Measurements from ENCODE around the gene GPATCH8. TPM values are rescaled to one million over a fixed set of nuclear protein-coding genes. Genes with fewer than 3 reads are reported as not detected.

GPATCH8 gene
- total RNA-seq, 4 donors from 2014 or later, result 31.3 to 63.9 (median 43.4) TPM

- Histone ChIP-seq H3K9me3 (no peaks in the 10 kb centered on the region), H3K4me3 (no peak overlapping the region), H3K36me3 (peaks cover 47% of the 10 kb centered on the region), H3K27ac (no peak overlapping the region), H3K27me3 (no peaks in the 10 kb centered on the region), H3K4me1 (peaks cover 59% of the 10 kb centered on the region)
- no peak for TF ChIP-seq CTCF (IDR thresholded peaks at IDR 0.05)
- no peak for TF ChIP-seq POLR2A (IDR thresholded peaks at IDR 0.05)
- no peak for TF ChIP-seq POLR2AphosphoS5 (IDR thresholded peaks at IDR 0.05)
- TF ChIP-seq EP300 (IDR thresholded peaks at IDR 0.05), result no peak
- WGBS, result 57% methylated on average over 4 of the region's 9 CpGs
- no peak for DNase-seq (ENCODE audit: low spot score in 2 of 2)
Observed at GRCh38 chr17:44348234-44348987, 154.8 kb downstream of the GPATCH8 start.

Other genes with a start within 250 kb of the GPATCH8 start
- gene SLC4A1, start 235.3 kb downstream of the GPATCH8 start, total RNA-seq, result under 1 TPM in 3 of 4 donors, not detected in 1; 0.08 to 0.17 (median 0.10) TPM
- gene RUNDC3A, start 194.8 kb downstream of the GPATCH8 start, total RNA-seq, result 10 to 100 TPM; 12.6 to 22.0 (median 14.7) TPM
- gene SLC25A39, start 178.6 kb downstream of the GPATCH8 start, total RNA-seq, result 100 to 1,000 TPM in 3 of 4 donors, 10 to 100 TPM in 1; 94.9 to 132 (median 111) TPM
- 100 to 1,000 TPM; 294 to 451 (median 340) TPM for gene GRN, start 158.1 kb downstream of the GPATCH8 start, total RNA-seq
- gene FAM171A2, start 139.6 kb downstream of the GPATCH8 start, total RNA-seq, result 1 to 10 TPM; 1.2 to 2.6 (median 1.5) TPM
- under 1 TPM in 2 of 4 donors, not detected in 2; 0.45 to 0.48 TPM for gene ITGA2B, start 113.8 kb downstream of the GPATCH8 start, total RNA-seq
- 1 to 10 TPM in 1 of 4 donors, under 1 TPM in 2, not detected in 1; 0.42 to 2.1 (median 0.65) TPM for gene FZD2, start 54.1 kb upstream of the GPATCH8 start, total RNA-seq
- not detected for gene MEIOC, start 153.1 kb upstream of the GPATCH8 start, total RNA-seq
- gene CCDC43, start 186.4 kb upstream of the GPATCH8 start, total RNA-seq, result 10 to 100 TPM; 11.2 to 13.3 (median 12.2) TPM
- 1 to 10 TPM; 3.5 to 8.9 (median 3.7) TPM for gene DBF4B, start 205.3 kb upstream of the GPATCH8 start, total RNA-seq